ENCODE measurements around the gene SPEF2.
A peak's percentile ranks its signal among the peaks of the same experiment; 100 is the strongest.

SPEF2 gene

GRCh38 chr5:35617435-35618303, at the start of gene SPEF2:
Gene SPEF2, plus strand, starts transcription at chr5:35617863. Its CDS starts 135 bp downstream, at chr5:35617998.
- DNase-seq, result peak; percentile 82 to 83

- no peak for DNase-seq
These were observed 42.1 kb upstream of the SPEF2 start for GRCh38 chr5:35575578-35575977.

GRCh38 chr5:35587419-35587818, 30.2 kb upstream of the SPEF2 start:
- no peak for DNase-seq

GRCh38 chr5:35593338-35593737, 24.3 kb upstream of the SPEF2 start:
- no peak for DNase-seq

DNA sequence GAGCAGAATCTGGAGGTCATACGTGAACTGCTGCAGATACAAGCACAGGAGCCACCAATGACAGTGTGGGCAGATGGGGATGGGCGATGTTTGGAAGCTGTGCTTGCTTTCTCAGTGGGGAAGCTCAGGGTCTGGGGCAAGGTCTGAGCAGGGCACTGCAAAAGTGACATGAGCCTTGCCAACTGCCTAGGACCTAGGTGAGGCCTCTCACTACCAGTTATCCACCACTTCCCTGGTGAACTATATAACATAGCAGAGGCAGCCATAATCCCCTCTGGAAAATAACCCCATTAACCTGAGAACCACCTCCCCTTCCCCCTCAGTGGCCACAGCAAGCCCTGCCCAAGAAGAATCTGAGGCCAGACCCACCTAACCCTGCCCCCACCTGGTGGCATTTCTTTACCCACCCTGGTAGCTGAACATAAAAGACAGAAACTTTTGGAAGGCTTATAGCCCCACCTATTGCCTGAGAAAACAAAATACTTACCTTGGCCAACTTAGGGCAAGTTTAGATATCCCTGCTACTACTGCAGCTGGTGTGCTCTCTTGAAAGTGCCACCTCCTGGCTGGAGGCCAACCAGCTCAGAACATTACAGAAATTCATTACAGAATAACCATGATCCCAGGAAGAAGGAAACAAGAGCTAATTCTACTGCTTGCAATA, 18.8 kb upstream of the SPEF2 start:
- DNase-seq, result no peak

DNA sequence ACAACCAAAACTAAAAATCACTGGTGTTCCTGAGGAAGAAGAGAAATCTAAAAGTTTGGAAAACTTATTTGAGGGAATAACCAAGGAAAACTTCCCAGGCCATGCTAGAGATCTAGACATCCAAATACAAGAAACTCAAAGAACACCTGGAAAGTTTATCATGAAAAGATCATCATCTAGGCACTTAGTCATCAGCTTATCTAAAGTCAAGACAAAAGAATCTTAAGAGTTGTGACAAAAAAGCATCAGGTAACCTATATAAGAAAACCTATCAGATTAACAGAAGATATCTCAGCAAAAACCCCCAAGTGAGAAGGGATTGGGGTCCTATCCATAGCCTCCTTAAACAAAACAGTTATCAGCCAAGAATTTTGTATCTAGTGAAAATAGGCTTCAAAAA, 17.1 kb upstream of the SPEF2 start:
- DNase-seq, result no peak

- DNase-seq, result no peak
These were observed 8.5 kb upstream of the SPEF2 start for GRCh38 chr5:35608881-35609779.

DNA sequence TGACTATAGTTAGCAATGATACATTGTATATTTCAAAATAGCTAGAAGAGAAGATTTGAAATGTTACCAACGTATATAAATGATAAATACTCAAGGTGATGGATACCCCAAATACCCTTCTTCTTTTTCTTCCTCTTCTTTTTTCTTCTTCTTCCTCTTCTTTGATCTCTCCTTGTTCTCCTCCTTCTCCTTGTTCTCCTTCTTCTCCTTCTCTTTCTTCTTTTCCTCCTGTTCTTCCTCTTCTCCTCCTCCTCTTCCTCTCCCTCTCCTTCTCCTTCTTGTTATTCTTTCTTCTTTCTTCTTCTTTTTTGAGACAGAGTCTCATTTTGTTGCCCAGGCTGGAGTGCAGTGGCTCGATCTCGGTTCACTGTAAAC, 616 bp upstream of the SPEF2 start:
- no peak for DNase-seq

DNA sequence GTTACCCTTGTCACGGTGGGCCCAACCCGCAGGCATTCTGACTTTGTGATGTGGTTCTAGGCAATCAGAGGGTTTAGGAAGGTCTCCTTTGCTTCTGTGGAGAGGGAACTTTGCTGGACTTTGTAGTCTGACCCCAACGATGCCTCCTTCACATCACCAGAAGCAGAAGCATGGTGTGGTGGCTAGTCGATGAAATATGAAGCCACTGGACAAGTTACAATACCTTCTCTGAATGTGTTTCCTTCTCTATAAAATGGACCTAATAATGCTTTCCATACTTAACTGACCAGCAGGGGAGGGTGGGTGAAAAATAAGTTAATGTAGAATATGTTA, 607 bp downstream of the SPEF2 start:
- DNase-seq, result no peak

DNA sequence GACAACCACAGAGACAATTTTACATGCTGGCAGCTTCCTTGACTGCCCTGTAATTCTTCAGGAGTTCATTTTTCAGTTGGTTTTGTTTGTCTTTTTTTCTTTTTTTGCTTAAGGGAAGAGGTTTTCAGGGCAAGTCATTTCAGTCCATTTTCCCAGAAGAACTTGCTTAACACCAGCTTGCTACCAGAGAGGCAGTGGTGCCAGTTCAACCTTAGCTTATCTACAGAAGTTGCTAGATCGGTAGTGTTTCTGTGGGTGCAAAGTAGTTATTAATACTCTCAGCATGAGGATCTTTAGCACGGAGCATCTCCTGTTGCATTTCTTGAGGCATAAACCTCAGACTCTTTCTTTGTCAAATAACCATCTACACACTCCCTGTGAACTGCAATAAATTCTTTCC, 1.1 kb downstream of the SPEF2 start:
- no peak for DNase-seq

DNA sequence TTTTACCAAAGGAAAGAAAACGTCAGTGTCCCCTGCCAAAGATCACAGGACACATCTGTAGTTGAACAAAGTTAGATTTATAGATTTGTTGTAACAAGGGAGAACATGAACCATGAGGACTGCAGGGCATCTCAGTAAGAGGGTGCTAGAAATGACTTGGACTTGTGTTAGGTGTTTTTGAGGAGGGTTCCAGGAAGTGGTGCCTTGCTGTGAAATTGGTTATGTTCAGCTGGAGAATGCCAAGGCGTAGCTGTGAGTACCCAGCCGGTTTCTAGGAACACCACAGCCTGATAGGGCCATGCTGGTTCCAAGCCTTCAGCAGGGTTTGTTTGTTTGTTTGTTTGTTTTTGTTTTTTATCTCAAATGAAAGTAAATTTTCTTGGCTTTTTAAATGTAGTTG, 5.3 kb downstream of the SPEF2 start:
- DNase-seq, result no peak

GRCh38 chr5:35623991-35624390, 6.3 kb downstream of the SPEF2 start:
- no peak for DNase-seq

DNA sequence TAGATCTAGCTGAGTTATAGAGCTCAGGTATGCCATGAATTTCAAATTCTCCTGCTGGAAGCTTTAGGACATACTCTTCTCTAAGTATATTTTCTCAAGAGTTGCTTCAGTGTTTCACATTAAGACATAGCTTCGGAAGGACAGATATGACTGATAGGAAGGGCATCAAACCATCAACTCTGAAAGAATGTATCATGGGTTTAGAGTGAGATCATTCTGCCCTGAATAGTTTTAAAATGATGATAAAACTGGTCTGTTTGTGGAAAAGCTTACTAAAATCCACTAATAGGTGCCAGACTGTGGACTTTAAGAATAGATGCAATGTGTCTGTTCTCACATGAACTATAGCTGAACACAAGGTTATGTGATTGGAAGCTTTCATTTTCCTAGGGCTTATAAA, 8.4 kb downstream of the SPEF2 start:
- no peak for DNase-seq

- DNase-seq, result no peak
These were observed 8.9 kb downstream of the SPEF2 start for GRCh38 chr5:35626553-35626952.

DNA sequence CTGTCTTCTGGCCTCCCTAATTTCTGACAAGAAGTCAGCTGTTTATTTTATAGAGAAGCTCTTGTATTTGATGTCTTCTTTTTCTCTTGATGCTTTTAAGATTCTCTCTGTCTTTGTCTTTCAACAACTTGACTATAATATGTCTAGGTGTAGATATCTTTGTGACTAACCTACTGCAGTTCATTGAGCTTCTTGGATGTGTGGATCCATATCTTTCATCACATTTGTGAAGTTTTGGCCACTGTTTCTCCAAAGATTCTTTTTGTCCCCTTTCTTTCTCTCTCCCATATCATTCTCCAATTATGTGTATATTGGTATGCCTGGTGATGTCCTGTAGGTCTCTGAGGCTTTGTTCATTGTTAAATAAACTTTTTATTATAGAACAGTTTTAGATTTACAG, 16.7 kb downstream of the SPEF2 start:
- no peak for DNase-seq

- no peak for DNase-seq
These were observed 23.0 kb downstream of the SPEF2 start for GRCh38 chr5:35640623-35641022.

- DNase-seq, result no peak
These were observed 26.9 kb downstream of the SPEF2 start for GRCh38 chr5:35644543-35644942.

GRCh38 chr5:35647128-35647527, 29.5 kb downstream of the SPEF2 start:
- no peak for DNase-seq

- no peak for DNase-seq
These were observed 30.0 kb downstream of the SPEF2 start for GRCh38 chr5:35647712-35648111.

GRCh38 chr5:35651002-35651756, 33.5 kb downstream of the SPEF2 start:
- peak; percentile 64 to 76 for DNase-seq

GRCh38 chr5:35656721-35657120, 39.1 kb downstream of the SPEF2 start:
- DNase-seq, result no peak

GRCh38 chr5:35657877-35658276, 40.2 kb downstream of the SPEF2 start:
- no peak for DNase-seq

DNA sequence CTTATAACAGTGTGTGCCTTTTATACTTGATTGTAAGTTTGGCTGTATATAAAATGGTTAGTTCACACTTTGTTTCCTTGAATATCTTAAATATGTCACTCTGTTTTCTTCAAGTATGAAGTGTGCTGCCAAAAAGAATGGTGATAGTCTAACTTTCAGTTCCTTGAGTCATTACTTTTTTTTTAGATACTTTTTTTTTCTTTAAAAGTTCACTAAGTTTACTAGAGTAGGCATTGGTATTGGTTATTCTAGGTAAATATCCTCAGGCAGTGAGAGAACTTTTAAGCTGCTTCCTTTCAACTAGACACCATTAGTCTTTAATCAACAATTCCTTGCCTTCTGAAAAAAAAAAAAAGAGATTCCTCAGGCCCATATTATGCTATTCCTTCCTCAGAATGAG, 41.9 kb downstream of the SPEF2 start:
- no peak for DNase-seq
